Stimulated activated CD4-positive, alpha-beta T cell treated with anti-CD3 and anti-CD28 coated beads, Interleukin-1b, Interleukin-23, amount 100 ng/mL, for 48 hours (primary cell): ENCODE results near the gene BCL2L14.

ENCODE experiments used
- DNase-seq: peaks from one replicate; pipeline ENCODE4 v3.0.0-alpha.2; 2020

BCL2L14 gene, protein sequence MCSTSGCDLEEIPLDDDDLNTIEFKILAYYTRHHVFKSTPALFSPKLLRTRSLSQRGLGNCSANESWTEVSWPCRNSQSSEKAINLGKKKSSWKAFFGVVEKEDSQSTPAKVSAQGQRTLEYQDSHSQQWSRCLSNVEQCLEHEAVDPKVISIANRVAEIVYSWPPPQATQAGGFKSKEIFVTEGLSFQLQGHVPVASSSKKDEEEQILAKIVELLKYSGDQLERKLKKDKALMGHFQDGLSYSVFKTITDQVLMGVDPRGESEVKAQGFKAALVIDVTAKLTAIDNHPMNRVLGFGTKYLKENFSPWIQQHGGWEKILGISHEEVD

DNA sequence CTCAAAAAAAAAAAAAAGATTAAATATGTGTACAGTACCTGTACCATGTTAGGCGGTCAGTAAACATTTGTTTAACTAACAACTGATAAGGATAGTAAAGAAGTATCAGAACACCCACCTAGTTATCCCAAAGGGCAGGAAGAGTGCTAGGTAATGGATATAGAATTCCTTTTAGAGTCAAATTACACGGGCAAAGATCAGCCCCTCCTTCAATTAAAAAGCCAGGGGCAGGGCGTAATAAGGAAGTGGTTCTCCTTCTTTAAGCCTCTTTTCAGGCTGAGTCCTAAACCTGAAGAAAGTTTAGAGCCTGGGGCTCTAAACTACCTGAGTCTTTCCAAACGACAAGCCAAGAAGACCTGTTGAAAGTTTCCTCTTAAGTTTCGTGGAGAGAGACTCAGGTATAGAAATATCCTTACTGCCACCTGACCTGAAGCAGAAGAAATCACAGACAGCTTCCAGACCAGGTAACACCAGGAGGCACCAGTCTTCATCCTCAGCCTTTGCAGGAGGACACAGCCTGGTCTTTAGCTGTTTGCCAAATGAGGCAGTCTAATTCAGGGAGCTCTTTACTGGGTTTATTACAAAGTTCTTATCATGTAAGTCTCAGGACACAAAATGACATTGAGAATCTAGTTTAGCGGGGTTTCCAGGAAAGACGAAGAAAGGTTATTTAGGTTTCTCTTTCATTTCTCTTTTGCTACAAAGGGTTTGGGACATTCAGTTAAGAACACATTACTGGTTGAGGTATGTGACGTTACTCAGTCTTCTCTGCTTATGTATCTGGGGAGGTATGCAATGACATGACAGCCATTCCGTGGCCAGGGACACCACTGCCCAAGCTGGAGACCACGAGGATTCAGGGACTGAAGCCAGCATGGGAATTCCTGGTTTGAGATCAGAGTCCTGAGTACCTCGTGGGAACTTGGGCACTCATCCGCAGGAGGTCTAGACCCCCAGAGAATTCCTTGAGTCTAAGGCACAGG lies at the start of gene BCL2L14:
TSS of gene BCL2L14 (plus strand) at position 266 of the 983 bp plus-strand sequence. CDS start 8,367 bp downstream, outside the sequence.
- DNase-seq: peak; percentile 13

DNA sequence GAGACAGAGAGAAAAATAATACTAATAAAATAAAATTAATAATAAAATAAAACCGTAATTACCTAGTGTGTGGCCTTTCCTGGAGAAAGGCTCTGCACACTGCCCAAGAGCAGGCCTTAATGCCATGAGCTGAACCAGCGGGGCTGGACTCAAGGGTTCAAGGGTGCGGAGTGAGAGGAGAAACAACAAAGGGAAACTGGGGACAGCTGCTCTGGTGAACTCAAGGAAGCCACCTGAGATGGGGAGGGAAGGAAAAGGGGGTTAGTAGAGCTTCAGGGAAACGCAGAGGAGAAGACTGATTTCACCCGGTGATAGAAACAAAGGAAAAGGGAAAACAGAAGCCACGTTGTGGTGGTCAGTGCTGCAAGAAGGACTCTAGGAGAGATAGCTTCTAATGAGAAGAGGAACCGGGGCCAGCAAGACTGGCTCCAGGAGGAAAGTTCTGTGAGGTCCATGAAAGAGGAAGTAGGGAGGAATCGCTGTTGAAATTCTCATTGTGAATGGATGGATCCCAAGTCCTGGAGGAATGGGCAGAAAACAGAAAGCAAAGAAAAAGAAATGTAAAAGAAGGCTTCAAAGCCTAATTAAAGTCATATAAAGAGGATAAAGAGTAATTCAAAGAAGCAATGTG lies 48.3 kb upstream of the BCL2L14 start:
- no peak for DNase-seq

DNA sequence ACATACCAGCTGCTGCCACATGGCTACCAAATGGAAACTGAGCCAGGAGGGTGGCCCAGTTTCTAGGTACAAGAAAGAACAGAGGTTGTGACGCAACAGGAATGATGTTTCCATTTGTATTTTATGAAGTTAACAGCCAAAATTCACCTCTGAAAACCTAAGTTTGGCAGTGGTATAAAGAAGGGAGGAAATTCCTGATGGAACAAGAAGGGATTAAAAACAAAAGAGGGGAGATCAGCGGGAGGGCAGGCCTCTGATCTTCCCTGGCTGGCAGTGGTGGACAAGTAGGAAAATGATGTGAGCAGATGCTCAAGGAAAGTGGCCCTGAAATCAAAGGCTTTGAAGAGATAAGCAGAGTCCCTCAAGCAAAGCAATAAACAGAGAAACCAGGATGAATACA lies 47.3 kb upstream of the BCL2L14 start:
- DNase-seq: no peak

DNA sequence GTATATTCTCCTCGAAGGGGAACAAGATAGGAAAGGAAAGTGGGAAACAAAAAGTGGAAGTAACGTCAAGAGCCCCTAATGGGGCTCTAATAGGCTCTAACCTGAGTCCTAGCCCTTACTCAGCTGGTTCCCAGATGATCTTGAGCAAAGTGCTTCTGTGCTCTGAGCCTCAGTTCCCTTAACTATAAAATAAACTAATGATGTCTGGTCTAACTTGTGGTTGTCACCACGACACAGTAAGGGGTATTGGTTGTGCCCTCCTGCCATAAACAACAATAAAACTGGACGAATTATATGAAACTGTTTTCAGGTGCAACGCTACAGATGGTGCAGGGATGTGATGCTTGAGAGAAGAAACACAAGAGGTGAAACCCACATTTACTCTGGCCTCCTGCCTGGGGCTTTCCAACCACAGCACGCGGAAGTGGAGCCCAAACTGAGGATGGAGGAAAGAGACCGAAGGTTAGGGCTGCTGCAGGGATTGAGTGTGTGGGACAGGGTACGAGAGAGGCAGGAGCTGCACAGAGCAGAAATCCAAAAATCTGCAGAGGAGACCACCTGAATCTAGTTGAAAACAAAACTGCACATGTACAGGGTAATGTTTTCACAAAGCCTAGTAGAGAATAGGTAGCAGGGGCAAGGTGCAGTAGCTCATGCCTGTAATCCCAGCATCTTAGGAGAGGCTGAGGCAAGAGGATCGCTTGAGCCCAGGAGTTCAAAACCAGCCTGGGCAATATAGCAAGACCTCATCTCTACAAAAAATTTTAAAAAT lies 45.6 kb upstream of the BCL2L14 start:
- DNase-seq: peak; percentile 44

DNA sequence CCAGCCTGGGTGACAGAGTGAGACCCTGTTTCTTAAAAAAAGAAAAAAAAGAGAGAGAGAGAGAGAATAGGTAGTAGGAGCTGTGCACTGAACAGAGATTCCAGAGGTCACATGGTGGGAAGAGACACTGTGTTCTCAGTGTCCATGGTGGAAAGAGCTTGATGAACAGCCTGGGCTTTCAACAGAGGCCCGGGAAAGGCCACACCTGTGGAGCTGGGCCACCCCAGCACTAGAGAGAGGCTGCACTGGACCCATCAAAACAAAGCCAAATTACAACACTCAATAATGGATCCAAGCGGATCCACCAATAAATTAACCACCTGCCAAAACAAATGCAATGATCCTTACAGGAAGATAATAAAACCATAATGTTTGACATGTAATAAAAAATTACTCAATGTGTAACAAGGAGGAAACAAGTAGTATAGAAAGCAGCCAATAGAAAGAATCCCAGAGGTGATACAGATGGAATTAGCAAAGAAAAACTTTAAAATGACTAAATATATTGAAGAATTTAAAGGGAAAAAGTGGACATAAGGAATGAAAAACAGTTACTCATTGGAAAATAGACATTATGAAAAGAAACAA lies 44.8 kb upstream of the BCL2L14 start:
- no peak for DNase-seq

DNA sequence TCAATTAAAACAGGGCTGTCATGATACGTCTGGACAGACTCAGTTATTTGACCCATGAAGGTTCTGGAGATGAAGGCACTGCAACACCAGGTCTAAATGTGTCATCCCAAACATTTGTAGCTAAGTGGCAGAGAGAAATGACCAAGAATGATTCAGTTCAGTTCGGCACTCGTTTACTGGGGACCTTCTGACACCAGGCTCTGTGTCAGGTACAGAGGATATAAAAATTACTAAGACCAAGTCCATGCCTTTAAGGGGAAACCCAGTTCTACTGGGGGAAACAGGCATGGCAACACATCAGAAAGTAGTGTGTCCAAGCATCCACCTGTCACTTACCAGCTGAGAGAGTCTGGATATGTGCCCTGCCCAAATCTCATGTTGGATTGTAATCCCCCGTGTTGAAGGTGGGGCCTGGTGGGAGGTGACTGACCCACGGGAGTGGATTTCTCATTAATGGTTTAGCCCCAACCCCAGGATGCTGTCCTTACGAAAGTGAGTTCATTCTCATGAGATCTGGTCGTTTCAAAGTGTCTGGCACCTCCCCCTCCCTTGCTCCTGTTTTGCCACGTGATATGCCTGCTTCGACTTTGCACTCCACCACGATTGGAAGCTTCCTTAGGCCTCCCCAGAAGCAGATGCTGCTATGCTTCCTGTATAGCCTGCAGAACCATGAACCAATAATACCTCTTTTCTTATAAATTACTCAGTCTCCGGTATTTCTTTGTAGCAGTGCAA lies 41.9 kb upstream of the BCL2L14 start:
- no peak for DNase-seq

DNA sequence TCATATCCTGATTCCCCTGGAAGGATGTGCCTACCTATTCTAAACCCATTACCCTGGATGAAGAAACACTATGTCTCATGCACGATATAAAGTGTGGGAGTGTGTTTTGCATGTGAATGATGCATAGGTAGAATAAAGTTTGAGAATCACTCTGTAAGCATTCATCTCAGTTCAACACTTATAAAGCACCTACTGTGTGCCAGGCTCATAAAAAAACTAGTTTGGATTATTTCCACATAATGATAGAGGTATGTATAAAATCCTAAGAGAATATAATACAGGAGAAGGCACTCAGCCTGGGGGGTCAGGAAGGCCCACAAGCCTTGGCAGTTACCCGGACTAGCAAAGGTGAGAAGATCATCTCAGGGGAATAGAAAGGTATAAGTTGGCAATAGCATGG lies 41.1 kb upstream of the BCL2L14 start:
- DNase-seq: no peak

DNA sequence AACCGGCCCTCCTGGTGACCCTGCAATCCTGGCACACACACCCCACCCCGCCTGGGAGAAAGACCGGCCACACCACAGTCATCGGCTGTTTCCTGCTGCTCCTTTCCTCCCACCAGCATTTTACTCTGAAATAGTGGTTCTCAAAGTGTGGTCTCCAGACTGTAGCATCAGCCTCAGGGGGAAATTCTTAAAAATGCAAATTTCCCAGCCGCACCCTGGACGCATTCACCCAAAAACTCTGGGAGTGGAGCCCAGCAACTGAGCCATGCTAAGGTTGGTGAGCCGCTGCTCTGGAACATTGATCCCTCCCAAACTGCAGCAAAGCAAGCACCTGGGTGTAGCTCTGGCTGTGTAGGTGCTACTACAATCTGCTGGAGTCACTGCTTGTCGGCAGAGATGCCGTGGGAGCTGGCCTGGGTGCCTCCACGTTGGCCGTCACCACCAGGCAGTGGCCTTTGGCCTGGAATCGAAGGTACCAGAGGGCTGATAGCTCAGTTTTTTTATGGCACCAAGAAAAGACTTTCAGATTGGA lies 38.4 kb upstream of the BCL2L14 start:
- no peak for DNase-seq

DNA sequence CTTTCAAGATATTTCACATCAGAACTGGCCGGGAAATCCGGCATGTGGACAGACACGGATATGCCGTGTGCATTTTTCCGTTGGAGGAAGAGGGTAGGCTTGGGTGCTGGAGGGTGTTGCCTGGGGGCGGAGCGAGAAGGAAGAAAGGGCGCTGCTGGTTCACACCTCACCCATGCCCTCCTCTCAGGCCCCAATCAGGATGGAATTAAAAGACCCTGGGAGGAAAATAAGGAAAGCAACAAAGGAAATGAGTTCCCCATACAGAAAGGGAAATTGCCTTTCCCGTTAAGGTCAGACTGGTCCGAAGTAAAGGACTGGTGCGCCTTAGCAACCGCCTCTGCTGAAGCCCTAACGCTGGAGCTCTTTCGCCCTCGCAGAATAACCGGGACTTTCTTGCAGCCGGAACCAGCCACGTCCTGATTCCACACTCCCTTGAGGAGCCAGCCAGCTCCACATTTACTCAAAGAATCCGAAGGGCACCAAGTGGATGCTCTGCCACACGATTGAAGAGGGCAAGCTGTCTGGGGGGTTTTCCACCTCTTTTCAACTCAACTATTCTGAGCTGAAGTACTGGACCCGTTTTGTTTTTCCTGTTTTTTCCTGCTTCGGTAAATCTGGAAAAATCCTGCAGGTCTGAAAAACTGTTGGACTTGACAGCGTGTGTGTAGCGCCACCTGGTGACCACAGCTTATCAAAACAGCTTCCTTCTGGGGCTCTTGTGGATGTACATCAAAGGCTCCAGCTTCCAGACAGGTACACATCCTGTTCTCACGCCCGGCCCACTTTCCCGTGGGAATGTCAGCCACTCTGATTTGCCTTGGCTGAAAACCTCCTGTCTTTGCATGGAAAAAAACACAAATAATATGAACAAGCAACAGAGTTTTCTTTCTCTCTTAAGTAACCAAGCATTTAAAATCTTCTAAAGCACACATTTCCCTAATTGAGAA lies 37.6 kb upstream of the BCL2L14 start:
- peak; percentile 63 for DNase-seq

DNA sequence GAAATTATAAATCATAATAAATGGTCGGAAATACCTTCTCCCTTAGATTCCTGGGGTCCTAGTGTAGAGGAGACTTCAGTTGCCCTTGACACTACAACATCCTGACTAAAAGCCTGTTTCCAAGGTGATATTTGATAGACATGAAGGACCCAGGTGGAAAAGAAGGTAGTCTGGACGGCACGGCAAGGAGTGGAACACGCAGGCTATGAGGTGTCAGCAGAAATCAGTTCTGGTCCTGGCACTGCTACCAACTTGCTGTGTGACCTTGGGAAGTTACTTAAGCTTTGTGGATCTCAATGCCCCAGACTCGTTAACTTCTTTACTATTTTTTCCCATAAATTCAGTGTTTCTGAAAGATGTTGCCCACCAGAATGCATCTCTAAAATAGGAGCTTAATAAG lies 36.9 kb upstream of the BCL2L14 start:
- DNase-seq: no peak

DNA sequence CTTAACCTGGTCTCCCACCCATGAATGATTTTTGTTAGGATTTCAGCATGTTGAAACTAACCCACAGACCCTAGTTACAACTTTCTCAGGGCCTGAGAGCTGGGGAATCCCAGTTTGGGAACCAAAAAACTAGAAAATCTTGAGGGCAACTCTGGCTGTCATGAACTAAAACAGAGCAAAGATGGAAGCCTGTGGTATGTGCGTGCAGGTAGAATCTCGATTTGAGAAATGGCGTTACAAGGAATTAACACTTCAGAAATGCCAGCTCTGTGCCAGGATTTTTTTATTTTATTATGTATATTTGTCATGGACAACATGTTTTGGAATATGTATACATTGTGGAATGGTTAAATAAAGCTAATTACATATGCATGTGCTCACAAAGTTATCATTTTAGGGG lies 36.4 kb upstream of the BCL2L14 start:
- no peak for DNase-seq

DNA sequence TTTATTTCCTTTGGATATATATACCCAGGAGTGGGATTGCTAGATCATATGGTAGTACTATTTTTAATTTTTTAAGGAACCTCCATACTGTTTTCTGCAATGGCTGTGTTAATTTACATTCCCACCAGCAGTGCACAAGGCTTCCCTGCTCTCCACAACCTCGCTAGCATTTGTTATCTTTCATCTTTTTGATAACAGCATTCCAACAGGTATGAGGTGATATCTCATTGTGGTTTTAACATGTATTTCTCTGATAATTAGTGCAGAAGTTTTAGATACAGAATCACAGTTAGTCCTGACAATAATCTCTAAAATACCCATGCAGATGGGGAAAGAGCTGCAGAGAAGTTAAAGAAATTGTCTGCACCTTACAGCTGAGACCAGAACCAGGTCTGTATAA lies 35.5 kb upstream of the BCL2L14 start:
- no peak for DNase-seq

DNA sequence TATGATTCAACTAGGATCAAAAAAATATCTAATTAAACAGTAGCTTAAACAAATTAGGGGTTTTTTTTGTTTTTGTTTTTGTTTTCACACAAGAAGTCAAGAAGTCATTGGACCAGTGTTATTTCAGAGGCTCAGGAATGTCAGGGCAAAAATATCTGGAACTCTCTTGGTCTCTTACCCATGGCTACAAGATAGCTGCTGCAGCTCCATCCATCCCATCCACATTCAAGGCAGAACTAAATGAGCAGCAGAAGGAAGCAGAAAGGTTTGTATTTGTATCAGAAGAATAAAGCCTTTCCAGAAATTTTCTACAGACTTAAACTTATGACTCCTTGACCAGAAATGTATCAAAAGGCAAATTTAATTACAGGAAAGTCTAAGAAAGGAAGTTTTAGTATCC lies 33.8 kb upstream of the BCL2L14 start:
- no peak for DNase-seq

DNA sequence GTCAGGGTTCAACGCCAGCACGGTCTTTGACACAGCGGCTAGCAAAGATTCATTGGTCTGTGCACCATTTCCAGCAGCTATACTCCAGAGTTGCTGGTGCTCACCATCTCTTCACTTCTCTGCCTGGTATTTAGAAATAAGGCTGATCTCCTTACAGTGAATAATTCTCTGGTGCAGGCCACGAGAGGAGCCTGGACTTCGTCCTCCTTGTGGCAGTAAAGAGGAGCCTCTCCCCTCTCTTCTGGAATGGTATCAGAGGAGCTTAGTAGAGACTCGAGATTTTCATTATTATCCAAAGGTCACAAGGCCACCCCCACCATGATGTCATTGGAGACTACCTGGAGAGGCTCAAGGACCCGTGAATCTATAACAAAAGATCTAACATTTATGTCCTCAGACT lies 30.8 kb upstream of the BCL2L14 start:
- no peak for DNase-seq

DNA sequence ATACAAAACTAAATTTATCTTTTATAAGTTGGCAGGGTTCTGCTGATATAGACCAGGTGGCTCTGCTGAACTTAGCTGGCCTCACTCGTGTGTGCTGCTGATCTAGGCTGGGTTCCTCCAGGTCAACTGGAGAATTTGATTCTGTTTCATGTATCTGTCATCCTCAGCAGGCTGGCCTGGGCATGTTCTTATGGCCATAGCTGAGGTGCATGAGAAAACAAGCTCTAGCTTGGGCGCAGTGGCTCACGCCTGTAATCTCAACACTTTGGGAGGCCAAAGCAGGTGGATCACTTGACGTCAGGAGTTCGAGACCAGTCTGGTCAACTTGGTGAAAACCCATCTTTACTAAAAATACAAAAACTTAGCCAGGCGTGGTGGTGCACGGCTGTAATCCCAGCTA lies 24.3 kb upstream of the BCL2L14 start:
- DNase-seq: no peak

DNA sequence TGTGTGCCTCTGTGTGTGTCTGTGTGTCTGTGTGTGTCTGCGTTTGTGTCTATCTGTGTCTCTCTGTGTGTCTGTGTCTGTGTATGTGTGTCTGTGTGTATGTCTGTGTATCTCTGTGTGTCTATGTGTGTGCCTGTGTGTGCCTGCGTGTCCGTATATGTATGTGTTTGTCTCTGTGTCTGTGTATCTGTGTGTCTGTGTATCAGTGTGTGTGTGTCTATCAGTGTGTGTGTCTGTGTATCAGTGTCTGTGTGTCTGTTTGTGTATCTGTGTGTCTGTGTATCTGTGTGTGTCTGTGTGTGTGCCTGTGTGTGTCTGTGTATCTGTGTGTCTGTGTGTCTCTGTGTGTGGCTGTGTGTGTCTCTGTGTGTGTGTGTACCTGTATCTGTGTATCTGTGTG lies 23.1 kb upstream of the BCL2L14 start:
- DNase-seq: no peak

DNA sequence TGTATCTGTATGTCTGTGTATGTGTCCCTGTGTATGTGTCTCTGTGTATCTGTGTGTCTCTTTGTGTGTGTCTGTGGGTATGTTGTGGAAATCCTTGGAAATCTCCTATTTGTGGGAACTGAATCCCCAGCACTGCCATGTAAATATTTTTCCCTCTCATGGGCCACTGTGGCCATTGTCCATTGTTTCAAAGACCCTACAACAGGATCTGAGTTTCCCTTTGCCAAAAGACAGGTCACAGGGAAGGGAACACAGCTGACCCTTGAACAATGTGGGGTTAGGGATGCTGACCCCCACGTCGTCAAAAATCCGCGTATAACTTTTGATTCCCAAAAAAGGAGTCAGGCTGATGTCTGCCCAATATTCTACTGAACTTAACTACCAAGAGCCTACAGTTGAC lies 22.5 kb upstream of the BCL2L14 start:
- no peak for DNase-seq

DNA sequence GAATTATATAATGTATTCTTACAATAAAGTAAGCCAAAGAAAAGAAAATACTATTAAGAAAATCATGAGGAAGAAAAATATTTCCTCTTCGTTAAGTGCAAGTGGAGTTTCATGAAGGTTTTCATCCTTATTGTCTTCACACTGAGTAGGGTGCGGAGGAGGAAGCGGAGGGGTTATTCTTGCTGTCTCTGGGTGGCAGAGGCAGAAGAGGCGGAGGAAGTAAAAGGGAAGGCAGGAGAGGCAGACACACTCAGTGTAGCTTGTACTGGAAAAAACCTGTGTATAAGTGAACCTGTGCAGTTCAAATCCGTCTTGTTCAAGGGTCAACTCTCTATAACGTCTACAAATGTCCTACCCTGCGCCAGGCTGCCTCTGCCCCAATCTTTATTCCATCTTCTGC lies 22.0 kb upstream of the BCL2L14 start:
- no peak for DNase-seq

DNA sequence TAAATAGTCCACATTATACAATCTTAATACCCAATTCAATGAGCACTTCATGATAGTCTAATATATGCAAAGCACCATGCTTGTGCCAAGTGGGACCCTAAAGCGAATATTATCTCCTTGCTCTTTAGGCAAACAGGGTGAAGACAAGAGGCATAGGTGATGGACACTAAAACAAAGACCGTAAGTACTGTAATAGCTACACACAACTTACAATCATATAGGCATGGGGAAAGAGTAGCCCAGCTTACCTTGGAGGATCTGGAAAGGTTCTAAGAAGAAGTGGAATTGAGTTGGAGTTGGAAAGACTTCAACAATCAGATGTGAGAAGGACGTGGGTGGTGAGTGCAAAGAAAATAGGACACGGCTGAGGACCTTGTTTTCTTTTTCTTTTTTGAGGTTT lies 19.1 kb upstream of the BCL2L14 start:
- DNase-seq: no peak

DNA sequence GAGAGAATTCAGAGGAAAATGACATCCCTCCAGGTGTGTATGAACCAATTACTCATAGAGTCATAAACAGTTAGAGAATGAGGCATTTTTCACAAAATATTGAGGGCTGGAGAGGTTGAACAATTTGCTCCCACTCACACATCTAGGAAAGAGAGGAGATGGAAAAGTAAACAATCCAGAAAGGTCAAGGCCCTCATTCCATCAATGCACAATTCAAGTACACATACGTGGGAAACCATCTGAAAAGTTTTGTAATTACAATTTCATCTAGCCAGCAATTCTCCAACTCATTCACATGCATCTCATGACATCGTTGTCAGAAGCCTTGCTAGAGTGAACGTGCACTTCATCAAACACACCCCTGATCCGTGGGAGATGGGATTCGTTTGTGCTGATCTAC lies 15.7 kb upstream of the BCL2L14 start:
- DNase-seq: no peak
